ENCODE measurements around the gene HOOK2. TPM values are rescaled to one million over a fixed set of nuclear protein-coding genes. Genes with fewer than 3 reads are reported as not detected.
A peak's percentile ranks its signal among the peaks of the same experiment; 100 is the strongest.

HOOK2 gene
- total and polyA plus RNA-seq, 2 of the 13 experiments (the other 11 are each of a cell fraction or from before 2014, with no cell fraction given), result 9.2 to 12.9 TPM

DNA sequence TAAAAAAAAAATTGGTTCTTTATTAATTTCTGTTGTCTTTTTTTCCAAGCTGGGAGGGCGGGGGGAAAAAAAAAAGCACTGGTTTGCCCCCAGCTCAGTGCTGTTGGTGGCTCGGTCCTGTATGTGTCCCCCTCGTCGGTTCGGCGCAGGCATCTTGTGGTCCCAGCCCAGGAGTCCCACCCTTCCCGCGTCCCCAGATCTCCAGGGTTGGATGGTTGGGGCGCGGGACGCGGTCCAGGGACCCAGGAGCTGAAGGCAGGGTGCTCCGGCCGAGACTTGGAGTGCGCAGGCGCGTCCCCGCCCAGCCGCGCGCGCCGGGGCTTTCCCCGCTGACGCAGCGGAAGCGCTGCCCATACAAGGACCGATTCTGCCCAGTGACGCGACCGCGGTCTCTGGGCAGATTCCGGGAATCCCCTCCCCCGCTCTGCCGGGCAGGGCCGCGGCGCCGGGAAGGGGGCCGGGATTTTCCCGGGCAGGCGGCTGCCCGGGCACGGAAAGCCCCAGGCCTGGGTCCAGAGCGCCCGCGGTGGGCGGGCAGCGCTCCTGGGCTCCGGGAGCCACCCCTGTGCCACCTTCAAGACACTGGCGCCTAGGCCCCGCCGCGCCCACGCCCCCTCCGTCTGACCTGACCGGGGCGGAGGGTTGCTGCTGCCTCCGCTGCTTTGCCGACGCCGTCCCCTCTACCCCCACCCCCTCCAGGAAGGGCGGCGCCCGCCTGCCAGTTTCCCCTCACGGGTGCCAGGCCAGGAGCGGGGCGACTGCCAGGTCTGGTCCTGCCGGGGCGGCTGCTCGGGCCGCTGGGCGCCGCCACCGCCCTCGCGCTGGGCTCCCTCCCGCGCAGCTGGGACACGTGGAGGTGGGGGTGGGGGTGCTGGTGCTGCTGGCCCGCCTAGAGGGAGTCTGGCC, 18.2 kb upstream of the HOOK2 start (continued):
- TF ChIP-seq, protein P1, sequence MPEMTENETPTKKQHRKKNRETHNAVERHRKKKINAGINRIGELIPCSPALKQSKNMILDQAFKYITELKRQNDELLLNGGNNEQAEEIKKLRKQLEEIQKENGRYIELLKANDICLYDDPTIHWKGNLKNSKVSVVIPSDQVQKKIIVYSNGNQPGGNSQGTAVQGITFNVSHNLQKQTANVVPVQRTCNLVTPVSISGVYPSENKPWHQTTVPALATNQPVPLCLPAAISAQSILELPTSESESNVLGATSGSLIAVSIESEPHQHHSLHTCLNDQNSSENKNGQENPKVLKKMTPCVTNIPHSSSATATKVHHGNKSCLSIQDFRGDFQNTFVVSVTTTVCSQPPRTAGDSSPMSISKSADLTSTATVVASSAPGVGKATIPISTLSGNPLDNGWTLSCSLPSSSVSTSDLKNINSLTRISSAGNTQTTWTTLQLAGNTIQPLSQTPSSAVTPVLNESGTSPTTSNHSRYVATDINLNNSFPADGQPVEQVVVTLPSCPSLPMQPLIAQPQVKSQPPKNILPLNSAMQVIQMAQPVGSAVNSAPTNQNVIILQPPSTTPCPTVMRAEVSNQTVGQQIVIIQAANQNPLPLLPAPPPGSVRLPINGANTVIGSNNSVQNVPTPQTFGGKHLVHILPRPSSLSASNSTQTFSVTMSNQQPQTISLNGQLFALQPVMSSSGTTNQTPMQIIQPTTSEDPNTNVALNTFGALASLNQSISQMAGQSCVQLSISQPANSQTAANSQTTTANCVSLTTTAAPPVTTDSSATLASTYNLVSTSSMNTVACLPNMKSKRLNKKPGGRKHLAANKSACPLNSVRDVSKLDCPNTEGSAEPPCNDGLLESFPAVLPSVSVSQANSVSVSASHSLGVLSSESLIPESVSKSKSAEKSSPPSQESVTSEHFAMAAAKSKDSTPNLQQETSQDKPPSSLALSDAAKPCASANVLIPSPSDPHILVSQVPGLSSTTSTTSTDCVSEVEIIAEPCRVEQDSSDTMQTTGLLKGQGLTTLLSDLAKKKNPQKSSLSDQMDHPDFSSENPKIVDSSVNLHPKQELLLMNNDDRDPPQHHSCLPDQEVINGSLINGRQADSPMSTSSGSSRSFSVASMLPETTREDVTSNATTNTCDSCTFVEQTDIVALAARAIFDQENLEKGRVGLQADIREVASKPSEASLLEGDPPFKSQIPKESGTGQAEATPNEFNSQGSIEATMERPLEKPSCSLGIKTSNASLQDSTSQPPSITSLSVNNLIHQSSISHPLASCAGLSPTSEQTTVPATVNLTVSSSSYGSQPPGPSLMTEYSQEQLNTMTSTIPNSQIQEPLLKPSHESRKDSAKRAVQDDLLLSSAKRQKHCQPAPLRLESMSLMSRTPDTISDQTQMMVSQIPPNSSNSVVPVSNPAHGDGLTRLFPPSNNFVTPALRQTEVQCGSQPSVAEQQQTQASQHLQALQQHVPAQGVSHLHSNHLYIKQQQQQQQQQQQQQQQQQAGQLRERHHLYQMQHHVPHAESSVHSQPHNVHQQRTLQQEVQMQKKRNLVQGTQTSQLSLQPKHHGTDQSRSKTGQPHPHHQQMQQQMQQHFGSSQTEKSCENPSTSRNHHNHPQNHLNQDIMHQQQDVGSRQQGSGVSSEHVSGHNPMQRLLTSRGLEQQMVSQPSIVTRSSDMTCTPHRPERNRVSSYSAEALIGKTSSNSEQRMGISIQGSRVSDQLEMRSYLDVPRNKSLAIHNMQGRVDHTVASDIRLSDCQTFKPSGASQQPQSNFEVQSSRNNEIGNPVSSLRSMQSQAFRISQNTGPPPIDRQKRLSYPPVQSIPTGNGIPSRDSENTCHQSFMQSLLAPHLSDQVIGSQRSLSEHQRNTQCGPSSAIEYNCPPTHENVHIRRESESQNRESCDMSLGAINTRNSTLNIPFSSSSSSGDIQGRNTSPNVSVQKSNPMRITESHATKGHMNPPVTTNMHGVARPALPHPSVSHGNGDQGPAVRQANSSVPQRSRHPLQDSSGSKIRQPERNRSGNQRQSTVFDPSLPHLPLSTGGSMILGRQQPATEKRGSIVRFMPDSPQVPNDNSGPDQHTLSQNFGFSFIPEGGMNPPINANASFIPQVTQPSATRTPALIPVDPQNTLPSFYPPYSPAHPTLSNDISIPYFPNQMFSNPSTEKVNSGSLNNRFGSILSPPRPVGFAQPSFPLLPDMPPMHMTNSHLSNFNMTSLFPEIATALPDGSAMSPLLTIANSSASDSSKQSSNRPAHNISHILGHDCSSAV (CRISPR knock-in tag; IDR thresholded peaks at IDR 0.05; ENCODE audit: borderline replicate concordance), result no peak
- TF ChIP-seq SP5 (CRISPR knock-in tag; IDR thresholded peaks at IDR 0.05; ENCODE audit: borderline replicate concordance, low read depth) (peak; percentile 64), ZNF746 (CRISPR knock-in tag; IDR thresholded peaks at IDR 0.05) (no peak), TFDP2 (CRISPR knock-in tag; IDR thresholded peaks at IDR 0.05) (peak; percentile 59), GATAD1 (CRISPR knock-in tag; IDR thresholded peaks at IDR 0.05) (peak; percentile 66; the same call in 1 of the 2 replicates), NR0B2 (CRISPR knock-in tag; IDR thresholded peaks at IDR 0.05) (0 out of 2 replicates have a peak, but pooled peaks have one; percentile 54), RORA (CRISPR knock-in tag; IDR thresholded peaks at IDR 0.05) (no peak), ZNF572 (CRISPR knock-in tag; IDR thresholded peaks at IDR 0.05) (no peak), SALL1 (CRISPR knock-in tag; IDR thresholded peaks at IDR 0.05) (peak; percentile 22; the same call in 1 of the 2 replicates), ZNF569 (CRISPR knock-in tag; IDR thresholded peaks at IDR 0.05; ENCODE audit: borderline replicate concordance) (no peak), KDM4B (CRISPR knock-in tag; IDR thresholded peaks at IDR 0.05) (peak; percentile 82; the same call in 1 of the 2 replicates), REL (CRISPR knock-in tag; conservative IDR thresholded peaks at IDR 0.05) (peak; percentile 84; the same call in 1 of the 2 replicates), JDP2 (CRISPR knock-in tag; IDR thresholded peaks at IDR 0.05; ENCODE audit: borderline replicate concordance) (no peak; the same call in 1 of the 2 replicates), MED1 (CRISPR knock-in tag; IDR thresholded peaks at IDR 0.05) (peak; percentile 76)
- TF ChIP-seq, protein P2, sequence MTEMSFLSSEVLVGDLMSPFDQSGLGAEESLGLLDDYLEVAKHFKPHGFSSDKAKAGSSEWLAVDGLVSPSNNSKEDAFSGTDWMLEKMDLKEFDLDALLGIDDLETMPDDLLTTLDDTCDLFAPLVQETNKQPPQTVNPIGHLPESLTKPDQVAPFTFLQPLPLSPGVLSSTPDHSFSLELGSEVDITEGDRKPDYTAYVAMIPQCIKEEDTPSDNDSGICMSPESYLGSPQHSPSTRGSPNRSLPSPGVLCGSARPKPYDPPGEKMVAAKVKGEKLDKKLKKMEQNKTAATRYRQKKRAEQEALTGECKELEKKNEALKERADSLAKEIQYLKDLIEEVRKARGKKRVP (CRISPR knock-in tag; IDR thresholded peaks at IDR 0.05), result peak in 1 of 2 experiments; percentile 36; a peak in 1 of 4 replicates
- TF ChIP-seq, protein P3, sequence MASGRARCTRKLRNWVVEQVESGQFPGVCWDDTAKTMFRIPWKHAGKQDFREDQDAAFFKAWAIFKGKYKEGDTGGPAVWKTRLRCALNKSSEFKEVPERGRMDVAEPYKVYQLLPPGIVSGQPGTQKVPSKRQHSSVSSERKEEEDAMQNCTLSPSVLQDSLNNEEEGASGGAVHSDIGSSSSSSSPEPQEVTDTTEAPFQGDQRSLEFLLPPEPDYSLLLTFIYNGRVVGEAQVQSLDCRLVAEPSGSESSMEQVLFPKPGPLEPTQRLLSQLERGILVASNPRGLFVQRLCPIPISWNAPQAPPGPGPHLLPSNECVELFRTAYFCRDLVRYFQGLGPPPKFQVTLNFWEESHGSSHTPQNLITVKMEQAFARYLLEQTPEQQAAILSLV (CRISPR knock-in tag; IDR thresholded peaks at IDR 0.05; ENCODE audit: borderline replicate concordance), result no peak

All from HepG2 (cell line).